Duodenal mucosa (tissue), 2 donors: ENCODE measurements around the gene HACD3.

ENCODE experiments used
- H3K27ac ChIP-seq: one replicate; pipeline ENCODE4 v1.7.0; 2013; ENCODE audit warnings: low read depth, low read length
- H3K27me3 ChIP-seq, 2 donors: one replicate each; pipeline ENCODE4 v1.7.0; 2013; ENCODE audit warnings: low read length in 2 of 2, control low read depth in 1 of 2; ENCODE audit not compliant: insufficient read depth in 2 of 2, control insufficient read depth in 1 of 2
- H3K36me3 ChIP-seq, 2 donors: one replicate each; pipeline ENCODE4 v1.7.0; 2013; ENCODE audit warnings: low read length in 2 of 2, control low read depth in 1 of 2; ENCODE audit not compliant: insufficient read depth in 2 of 2, control insufficient read depth in 1 of 2
- H3K4me1 ChIP-seq, 2 donors: one replicate each; pipeline ENCODE4 v1.7.0; 2013; ENCODE audit warnings: low read length in 2 of 2, control low read depth in 1 of 2; ENCODE audit not compliant: insufficient read depth in 2 of 2, control insufficient read depth in 1 of 2
- H3K4me3 ChIP-seq, 2 donors: one replicate each; pipeline ENCODE4 v1.7.0; 2013; ENCODE audit warnings: low read length in 2 of 2, low read depth in 1 of 2
- H3K9ac ChIP-seq, 2 donors: one replicate each; pipeline ENCODE4 v1.7.0; 2013; ENCODE audit warnings: low read length in 2 of 2, low read depth in 1 of 2
- H3K9me3 ChIP-seq, 2 donors: one replicate each; pipeline ENCODE4 v1.7.0; 2013; ENCODE audit warnings: low read length in 2 of 2, control low read depth in 1 of 2; ENCODE audit not compliant: control insufficient read depth in 1 of 2

The HACD3 gene

DNA sequence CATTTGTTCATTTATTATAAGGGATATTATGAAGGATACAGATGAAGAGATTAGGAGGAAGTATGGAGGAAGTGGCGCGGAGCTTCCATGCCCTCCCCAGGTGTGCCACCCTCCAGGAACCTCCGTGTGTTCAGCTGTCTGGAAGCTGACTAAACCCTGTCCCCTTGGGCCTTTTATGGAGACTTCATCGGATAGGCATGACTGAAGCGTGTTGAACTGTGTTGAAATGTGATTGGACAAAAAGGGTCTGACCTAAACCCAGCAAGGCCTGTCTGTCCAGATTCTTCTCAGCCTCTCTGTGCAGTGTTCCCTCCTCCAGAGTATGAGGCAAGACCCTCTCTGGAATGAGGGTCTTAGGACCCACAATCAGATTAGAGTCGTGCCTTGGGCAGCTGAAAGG is 31.7 kb downstream of the HACD3 start:
- Histone ChIP-seq H3K9me3 (no peaks in the 10 kb centered on the region), H3K4me1 (no peaks in the 10 kb centered on the region), H3K27ac (no peak overlapping the region), H3K27me3 (no peaks in the 10 kb centered on the region), H3K9ac (no peak overlapping the region), H3K36me3 (peaks cover 10 to 53% of the 10 kb centered on the region in 2 donors), H3K4me3 (no peak overlapping the region)

DNA sequence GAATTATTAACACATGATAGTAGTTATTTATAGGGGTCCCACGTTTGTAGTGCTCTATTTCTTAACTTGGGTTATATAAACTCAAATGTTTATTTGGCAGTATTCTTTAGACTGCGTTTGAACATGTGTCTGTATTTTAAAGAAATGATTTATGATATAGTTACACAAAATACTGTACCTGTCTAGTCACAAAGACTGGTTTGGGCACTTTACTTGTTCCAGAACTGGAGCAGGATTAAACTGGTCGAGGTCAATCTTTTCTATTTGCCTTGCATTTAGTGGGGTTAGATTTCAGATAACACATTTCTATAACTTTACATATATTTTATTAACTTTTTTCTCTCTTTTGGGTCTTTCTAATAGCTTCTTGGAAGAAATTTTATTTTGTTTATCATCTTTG is 39.5 kb downstream of the HACD3 start:
- Histone ChIP-seq H3K27me3 (no peaks in the 10 kb centered on the region), H3K9ac (no peak overlapping the region), H3K36me3 (peaks cover 7 to 53% of the 10 kb centered on the region in 2 donors), H3K4me3 (no peak overlapping the region), H3K27ac (no peak overlapping the region), H3K9me3 (no peaks in the 10 kb centered on the region), H3K4me1 (no peaks in the 10 kb centered on the region)

DNA sequence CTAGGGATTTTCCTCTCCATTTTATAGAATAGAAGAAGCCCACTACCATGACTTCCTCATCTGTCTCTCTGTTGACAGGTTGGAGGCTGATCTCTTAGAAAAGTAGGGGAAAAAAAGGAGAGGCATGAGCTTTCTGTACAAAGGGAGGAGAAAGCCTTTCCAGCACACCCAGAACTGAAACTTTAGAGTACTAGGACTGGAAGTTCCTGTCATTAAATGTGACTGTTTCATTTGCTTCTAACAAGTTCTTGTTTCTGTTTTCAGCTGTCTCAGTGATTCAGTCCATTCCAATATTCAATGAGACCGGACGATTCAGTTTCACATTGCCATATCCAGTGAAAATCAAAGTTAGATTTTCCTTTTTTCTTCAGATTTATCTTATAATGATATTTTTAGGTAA is 41.7 kb downstream of the HACD3 start:
- Histone ChIP-seq H3K9ac (no peak overlapping the region), H3K4me3 (no peak overlapping the region), H3K36me3 (peaks cover 7 to 48% of the 10 kb centered on the region in 2 donors), H3K9me3 (no peaks in the 10 kb centered on the region), H3K27me3 (no peaks in the 10 kb centered on the region), H3K27ac (no peak overlapping the region), H3K4me1 (no peaks in the 10 kb centered on the region)

DNA sequence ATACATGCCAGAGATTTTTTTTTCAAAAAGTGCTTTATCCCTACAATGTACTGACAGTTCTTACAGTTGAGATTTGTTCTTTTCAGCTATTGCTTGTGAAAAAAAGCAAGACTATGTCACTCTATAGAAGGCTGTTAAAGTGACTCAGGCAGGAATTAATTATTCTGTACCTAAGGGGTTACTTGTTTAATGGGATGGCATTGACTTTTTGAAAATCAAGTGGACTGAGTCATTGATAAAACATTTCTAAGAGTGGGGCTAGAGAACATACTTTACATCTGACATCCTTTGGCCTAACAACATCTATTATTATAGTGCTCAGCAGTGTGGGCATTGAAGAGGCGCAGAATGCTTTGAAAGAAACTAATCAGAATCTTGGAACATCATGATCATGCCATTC is 46.4 kb downstream of the HACD3 start:
- Histone ChIP-seq H3K27ac (no peak overlapping the region), H3K36me3 (peaks cover 15 to 53% of the 10 kb centered on the region in 2 donors), H3K9ac (no peak overlapping the region), H3K9me3 (no peaks in the 10 kb centered on the region), H3K4me3 (no peak overlapping the region), H3K27me3 (no peaks in the 10 kb centered on the region), H3K4me1 (peaks cover 4 to 6% of the 10 kb centered on the region in 2 donors)

DNA sequence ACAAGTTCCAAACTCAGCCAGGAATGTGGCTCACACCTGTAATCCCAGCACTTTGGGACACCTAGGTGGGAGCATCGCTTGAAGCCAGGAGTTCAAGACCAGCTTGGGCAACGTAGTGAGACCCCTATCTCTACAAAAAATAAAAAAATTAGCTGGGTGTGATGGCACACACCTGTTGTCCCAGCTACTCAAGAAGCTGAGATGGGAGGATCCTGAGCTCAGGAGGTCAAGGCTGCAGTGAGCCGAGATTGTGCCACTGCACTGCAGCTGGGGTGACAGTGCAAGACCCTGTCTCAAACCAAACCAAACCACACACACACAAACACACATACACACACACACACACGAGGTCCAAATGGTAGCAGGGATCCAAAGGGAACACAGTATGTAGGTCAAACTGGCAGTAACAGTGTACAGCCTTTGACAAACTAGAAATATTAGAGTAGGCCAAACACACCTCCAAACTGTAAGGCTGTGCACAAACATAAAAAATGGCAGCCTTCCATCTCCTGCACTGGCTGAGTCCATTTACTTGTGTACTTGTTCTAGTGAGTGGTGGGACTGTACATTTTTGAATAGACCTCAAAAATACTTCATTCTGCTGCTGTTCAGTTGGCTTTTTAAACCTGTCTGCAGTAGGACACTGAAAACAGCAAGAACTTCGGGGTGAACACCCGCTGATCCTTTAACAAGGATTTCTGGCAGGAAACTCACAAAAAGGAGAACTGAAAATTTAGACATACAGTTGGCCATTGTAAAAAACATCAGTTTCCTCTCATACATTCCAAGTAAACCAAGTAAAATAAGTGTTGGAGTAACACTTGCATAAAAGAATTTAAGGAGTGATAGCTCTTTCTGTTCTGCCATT is 47.1 kb downstream of the HACD3 start:
- Histone ChIP-seq H3K36me3 (peaks cover 18 to 53% of the 10 kb centered on the region in 2 donors), H3K9me3 (no peaks in the 10 kb centered on the region), H3K4me3 (no peak overlapping the region), H3K9ac (no peak overlapping the region), H3K4me1 (peaks cover 4 to 6% of the 10 kb centered on the region in 2 donors), H3K27me3 (no peaks in the 10 kb centered on the region), H3K27ac (no peak overlapping the region)

DNA sequence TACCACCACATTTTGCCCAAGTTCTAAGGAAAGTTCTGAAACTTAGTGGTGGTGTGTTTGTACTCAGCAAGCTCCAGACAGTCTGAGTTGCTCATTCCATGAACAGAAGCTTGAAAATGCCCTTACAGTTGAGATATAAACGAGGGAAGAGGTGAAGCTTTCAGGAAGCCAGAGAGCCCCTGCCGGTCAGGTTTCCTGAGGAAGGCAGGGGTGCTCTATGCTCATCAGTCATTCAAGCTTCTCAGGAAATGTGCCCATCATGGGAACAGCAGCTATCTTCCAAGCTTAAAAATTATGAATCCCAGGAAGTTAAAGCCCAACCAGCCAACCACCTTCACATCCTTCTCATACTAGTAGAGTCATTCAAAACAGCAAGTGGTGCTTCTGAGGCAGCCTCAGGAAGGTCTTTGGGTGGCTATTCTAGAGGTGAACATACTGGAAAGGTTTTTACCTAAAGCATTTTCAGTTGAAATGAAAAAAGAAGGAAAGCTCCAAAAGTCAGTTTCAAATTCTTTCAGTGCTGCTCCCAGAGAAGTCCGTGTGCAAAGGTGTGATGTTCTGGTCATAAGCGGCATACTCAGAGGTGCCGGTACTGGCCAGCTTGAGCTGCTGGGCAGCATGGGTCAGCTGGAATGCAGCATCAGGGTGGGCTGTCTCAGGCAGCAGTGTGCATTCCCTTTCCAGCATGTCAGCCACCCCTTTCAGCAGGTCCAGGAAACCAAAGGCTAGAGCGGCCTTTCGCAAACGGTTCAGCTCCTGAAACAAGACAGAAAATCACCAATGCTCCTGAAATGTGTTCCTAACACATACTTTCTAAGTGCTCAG is 48.9 kb downstream of the HACD3 start:
- Histone ChIP-seq H3K4me3 (no peak overlapping the region), H3K9ac (no peak overlapping the region), H3K27me3 (no peaks in the 10 kb centered on the region), H3K4me1 (peaks cover 4 to 6% of the 10 kb centered on the region in 2 donors), H3K9me3 (no peaks in the 10 kb centered on the region), H3K36me3 (peaks cover 19 to 62% of the 10 kb centered on the region in 2 donors), H3K27ac (no peak overlapping the region)

DNA sequence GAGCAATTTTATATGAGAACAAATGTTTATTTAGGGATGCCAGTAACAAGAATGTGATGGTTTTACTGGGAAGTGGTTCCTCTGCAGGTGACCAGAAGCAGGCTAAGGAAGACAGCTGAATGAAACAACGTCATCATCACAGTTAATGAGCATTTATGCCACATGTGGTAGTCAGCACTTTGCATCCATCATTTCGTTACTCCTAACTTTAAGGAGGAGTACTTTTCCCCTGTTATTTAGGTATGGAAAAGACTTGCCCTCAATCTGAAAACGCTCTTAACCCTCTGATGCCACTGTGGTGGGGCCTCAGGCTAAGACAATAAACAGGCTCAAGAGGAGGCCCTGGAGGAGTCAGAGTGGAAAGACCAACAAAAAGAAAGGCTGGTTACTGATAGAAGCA is 49.5 kb downstream of the HACD3 start:
- H3K27ac ChIP-seq = no peak overlapping the region
- no peak overlapping the region for H3K4me3 ChIP-seq
- H3K9me3 ChIP-seq = no peaks in the 10 kb centered on the region
- H3K4me1 ChIP-seq = peaks cover 4 to 6% of the 10 kb centered on the region in 2 donors
- peaks cover 19 to 65% of the 10 kb centered on the region in 2 donors for H3K36me3 ChIP-seq
- no peak overlapping the region for H3K9ac ChIP-seq
- H3K27me3 ChIP-seq = no peaks in the 10 kb centered on the region

DNA sequence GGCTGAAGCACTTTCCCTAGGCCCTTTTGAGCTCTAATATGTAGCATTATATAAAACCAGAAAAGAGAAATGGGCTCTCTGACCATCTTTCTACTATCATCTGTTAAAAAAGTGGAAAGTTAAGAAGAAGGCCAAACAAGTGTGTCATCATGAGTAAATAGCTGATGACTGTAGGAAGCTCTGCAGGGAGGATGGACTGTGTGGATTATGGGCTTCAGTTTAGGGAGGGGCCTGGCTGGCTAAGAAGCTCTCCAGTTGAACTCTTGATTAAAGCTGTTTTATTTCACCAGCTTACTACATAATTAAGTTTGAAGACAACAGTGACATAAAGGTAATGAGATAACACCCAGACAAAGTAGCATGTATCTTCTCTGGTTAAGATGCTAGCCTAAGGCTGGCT is 50.0 kb downstream of the HACD3 start:
- Histone ChIP-seq H3K36me3 (peaks cover 19 to 67% of the 10 kb centered on the region in 2 donors), H3K9ac (no peak overlapping the region), H3K27me3 (no peaks in the 10 kb centered on the region), H3K4me3 (no peak overlapping the region), H3K9me3 (no peaks in the 10 kb centered on the region), H3K4me1 (peaks cover 4 to 6% of the 10 kb centered on the region in 2 donors), H3K27ac (no peak overlapping the region)

DNA sequence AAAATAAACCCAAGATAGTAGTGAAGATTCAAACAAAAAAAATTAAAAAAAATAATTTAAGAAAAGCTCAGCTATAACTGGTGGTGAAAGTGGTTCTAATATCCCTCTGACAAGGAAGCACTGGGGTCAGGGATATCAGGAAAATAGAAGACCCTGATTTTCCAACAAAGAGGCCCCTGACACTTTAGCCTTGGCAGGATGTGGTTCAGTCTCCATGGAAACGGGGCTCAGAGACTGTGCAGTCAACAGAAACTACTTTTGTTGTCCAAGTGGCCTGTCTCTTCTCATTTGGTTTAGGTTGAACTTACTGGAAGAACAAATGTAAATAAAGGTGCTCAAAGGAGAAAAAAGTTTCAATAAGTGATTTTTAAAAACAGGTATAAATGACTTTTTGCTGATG is 53.4 kb downstream of the HACD3 start:
- Histone ChIP-seq H3K9ac (no peak overlapping the region), H3K36me3 (peaks cover 25 to 64% of the 10 kb centered on the region in 2 donors), H3K4me3 (no peak overlapping the region), H3K9me3 (no peaks in the 10 kb centered on the region), H3K27me3 (no peaks in the 10 kb centered on the region), H3K27ac (no peak overlapping the region), H3K4me1 (no peaks in the 10 kb centered on the region)

DNA sequence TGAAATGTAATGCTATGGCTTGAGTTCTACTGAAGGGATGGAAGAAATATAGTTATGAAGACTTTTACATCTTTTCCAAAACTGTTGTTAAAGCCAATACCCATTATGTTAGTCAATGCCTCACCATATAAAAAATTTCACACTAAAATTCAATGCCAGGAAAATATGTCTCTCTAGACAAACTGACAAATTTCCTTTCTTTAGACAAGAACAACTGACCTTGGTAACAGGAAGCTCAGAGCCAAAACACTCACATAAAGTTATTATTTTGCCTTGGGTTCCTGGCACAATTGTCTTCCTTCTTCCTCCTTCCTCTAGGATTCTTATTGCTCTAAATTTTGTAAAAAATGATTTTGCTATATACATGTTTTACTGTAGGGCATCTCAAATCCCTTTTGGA is 54.0 kb downstream of the HACD3 start:
- Histone ChIP-seq H3K4me1 (no peaks in the 10 kb centered on the region), H3K27me3 (no peaks in the 10 kb centered on the region), H3K9me3 (no peaks in the 10 kb centered on the region), H3K36me3 (peaks cover 24 to 64% of the 10 kb centered on the region in 2 donors), H3K9ac (no peak overlapping the region), H3K27ac (no peak overlapping the region), H3K4me3 (no peak overlapping the region)
